ENCODE data around the gene NRN1L. TPM values are rescaled to one million over a fixed set of nuclear protein-coding genes. Genes with fewer than 3 reads are reported as not detected.
"Not testable (repeated sequence)": the region's sequence is repeated elsewhere in the genome, so short reads cannot be mapped to it uniquely, and the experiment has no call there.

Gene NRN1L
- total RNA-seq = not detected

DNA sequence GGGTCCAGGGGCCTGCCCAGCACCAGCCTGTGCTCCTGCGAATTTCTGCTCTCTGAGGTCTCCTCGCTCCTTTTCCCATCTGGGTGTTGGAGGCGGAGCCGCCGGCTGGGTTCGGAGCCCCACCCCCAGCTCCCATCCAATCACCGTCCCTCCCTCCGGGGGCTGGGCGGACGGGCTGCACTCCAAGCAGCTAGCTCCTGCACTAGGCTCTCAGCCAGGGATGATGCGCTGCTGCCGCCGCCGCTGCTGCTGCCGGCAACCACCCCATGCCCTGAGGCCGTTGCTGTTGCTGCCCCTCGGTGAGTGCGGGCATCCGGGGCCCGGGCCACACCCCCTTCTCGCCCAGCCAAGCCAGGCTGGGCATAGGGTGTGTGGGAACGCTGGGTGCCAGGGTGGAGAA is at the start of gene NRN1L:
Gene NRN1L, plus strand, starts transcription at position 202 of the 400 bp plus-strand sequence. Its CDS starts 19 bp downstream, at position 221.
- no peaks in the 10 kb centered on the region for H3K27me3 Mint-ChIP-seq (ENCODE audit: low read depth)

DNA sequence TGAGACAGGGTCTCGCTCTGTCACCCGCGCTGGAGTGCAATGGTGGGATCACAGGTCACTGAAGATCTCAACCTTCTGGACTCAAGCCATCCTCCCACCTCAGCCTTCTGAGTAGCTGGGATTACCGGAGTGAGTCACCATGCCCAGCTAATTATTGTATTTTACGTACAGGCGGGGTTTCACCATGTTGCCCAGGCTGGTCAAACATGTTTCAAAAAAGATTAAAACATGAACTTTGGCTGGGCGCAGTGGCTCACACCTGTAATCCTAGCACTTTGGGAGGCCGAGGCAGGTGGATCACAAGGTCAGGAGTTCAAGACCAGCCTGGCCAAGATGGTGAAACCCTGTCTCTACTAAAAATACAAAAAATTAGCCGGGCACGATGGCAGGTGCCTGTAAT is 47.5 kb upstream of the NRN1L start:
- H3K4me1 Mint-ChIP-seq (ENCODE audit: low read depth) = peaks cover 10% of the 10 kb centered on the region
- intact Hi-C loops (cut with micrococcal nuclease); H3K27me3 Mint-ChIP-seq (ENCODE audit: low read depth); H3K4me3 Mint-ChIP-seq; H3K36me3 Mint-ChIP-seq (ENCODE audit: low read depth); H3K27ac Mint-ChIP-seq; H3K9me3 Mint-ChIP-seq; DNase-seq: not testable (repeated sequence)
- CTCF ChIA-PET = interaction anchor here (0.6 to 8.6 kb wide), 6 partner anchors 8 to 316 kb away, joined by 3 to 58 read pairs (median 4); partner anchors contain the start of gene NRN1L

More for the DNA sequence above, at the start of gene NRN1L:
- intact Hi-C loops (cut with micrococcal nuclease) = no loop called here
- no peaks in the 10 kb centered on the region for H3K9me3 Mint-ChIP-seq
- no peaks in the 10 kb centered on the region for H3K4me1 Mint-ChIP-seq (ENCODE audit: low read depth)
- DNase-seq = no peak
- H3K27ac Mint-ChIP-seq = no peak within 1 kb of the TSS
- CTCF ChIA-PET = interaction anchor here (0.7 to 4.1 kb wide), 25 partner anchors 8 to 344 kb away, joined by 3 to 25 read pairs (median 6); partner anchors contain the start of genes CTRL, EDC4 and PSKH1
- H3K36me3 Mint-ChIP-seq (ENCODE audit: low read depth) = peaks cover 18% of the 10 kb centered on the region
- no peak within 1 kb of the TSS for H3K4me3 Mint-ChIP-seq

DNA sequence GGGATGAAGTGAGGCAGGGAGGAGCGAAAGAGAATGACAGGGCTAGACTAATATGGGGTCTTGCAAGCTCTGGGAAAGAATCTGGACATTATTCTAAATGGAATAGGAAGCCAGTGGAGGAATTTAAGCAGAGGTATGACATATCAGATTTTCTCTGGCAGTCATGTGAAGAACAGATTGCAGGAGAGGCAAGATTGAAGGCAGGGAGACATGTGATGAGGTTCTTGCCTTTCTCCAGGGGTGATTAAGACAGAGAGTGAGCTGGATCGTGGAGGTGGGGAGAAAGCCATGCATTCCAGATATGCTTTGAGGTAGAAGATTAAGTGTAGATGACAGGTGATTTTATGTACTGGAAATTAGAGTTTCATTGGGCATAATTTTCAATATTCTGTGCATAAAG is 46.9 kb upstream of the NRN1L start:
- peaks cover 8% of the 10 kb centered on the region for H3K4me1 Mint-ChIP-seq (ENCODE audit: low read depth)
- CTCF ChIA-PET = interaction anchor here (1.6 to 8.6 kb wide), 2 partner anchors 22 to 46 kb away, joined by 4 to 58 read pairs; partner anchors contain the start of gene NRN1L
- H3K4me3 Mint-ChIP-seq = no peak overlapping the region
- no peak overlapping the region for H3K27ac Mint-ChIP-seq
- intact Hi-C loops (cut with micrococcal nuclease) = no loop called here
- no peaks in the 10 kb centered on the region for H3K36me3 Mint-ChIP-seq (ENCODE audit: low read depth)
- no peaks in the 10 kb centered on the region for H3K27me3 Mint-ChIP-seq (ENCODE audit: low read depth)
- DNase-seq = no peak
- H3K9me3 Mint-ChIP-seq = no peaks in the 10 kb centered on the region

DNA sequence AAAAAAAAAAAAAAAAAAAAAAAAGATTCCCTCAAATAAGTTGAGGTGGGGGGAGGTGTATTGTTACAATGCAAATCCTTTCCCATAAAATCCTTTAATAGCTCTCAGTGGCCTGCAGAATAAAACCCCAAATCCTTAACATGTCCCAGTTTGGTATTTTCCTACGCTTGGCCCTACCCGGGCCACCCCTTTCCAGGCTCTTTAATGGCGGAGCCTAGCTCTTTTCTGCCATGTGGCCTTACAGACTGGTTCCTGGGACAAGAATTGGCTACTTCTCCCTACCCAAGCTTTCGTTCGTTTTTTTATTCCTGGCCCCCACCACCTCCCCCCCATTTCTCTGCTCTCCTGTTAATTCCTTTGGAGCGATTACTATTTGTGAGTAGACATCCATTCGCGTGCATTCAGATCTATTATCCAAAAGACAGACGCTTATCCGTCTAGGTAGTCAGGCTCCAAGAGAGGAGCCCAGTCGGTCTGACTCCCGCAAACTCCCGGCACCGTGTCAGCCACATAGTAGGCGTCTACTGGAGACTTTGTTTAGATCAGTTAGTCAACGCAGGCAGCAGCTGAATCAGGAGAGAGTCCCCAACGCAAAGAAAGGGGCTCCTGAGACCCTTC is 43.4 kb upstream of the NRN1L start:
- peaks cover 4% of the 10 kb centered on the region for H3K36me3 Mint-ChIP-seq (ENCODE audit: low read depth)
- peak overlapping the region; percentile 91 for H3K4me3 Mint-ChIP-seq
- intact Hi-C loops (cut with micrococcal nuclease) = loop anchor here (5.0 kb wide), 1 partner anchor 594 kb away; the partner anchor contains the start of genes FHOD1 and SLC9A5
- CTCF ChIA-PET = interaction anchor here (0.6 to 1.5 kb wide), 5 partner anchors 25 to 239 kb away, joined by 3 to 7 read pairs (median 3); no protein-coding TSS in a partner anchor
- DNase-seq = no peak
- H3K27ac Mint-ChIP-seq = peak overlapping the region; percentile 98
- peaks cover 33% of the 10 kb centered on the region for H3K4me1 Mint-ChIP-seq (ENCODE audit: low read depth)
- no peaks in the 10 kb centered on the region for H3K27me3 Mint-ChIP-seq (ENCODE audit: low read depth)
- no peaks in the 10 kb centered on the region for H3K9me3 Mint-ChIP-seq

DNA sequence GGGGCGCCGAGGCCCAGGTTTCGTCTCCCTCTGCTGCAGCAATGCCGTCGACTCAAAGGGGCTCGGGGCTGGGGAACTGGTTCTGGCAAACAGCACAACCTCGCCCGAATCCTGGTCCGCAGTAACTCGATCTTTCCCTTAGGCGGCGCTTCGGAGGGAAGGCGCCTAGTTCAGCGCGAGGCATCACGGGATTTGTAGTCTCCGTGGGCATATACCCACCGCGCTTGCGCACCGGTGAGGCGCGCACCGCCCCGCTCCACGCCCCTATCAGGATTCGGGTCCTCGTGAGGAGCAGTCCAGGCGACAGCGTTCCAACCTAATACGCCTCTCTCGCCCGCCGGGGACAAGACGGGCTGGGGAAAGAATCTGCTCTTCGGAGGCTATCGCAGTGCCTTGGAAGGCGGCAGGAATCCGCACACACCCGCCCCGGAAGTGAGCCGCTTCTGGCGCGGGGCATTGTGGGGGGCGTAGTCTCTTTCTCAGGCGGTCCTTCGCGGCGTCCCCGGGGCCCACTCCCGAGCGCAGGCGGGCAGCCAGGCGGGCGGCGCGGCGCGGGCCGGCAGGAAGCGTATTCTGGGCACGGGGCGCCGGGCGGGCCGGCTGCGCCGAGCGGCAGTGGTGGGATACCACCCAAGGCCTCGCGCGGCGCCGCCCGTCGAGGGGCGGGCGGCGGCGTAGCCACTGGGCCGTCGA is 42.7 kb upstream of the NRN1L start, which contains the start of gene THAP11:
Gene THAP11, plus strand, starts transcription at position 505 of the 693 bp plus-strand sequence. CDS start 235 bp downstream, outside the sequence.
- H3K4me1 Mint-ChIP-seq (ENCODE audit: low read depth) = peaks cover 33% of the 10 kb centered on the region
- intact Hi-C loops (cut with micrococcal nuclease) = loop anchor here (1.0 to 5.0 kb wide), 9 partner anchors 9 to 615 kb away; partner anchors contain the start of genes CTCF, FHOD1, GFOD2 and RANBP10
- CTCF ChIA-PET = interaction anchor here (1.2 to 1.5 kb wide), 2 partner anchors 26 to 27 kb away, joined by 3 to 7 read pairs; no protein-coding TSS in a partner anchor
- H3K4me3 Mint-ChIP-seq = peak within 1 kb of the TSS; percentile 91
- peak within 1 kb of the TSS; percentile 98 for H3K27ac Mint-ChIP-seq
- no peaks in the 10 kb centered on the region for H3K27me3 Mint-ChIP-seq (ENCODE audit: low read depth)
- DNase-seq = peak; percentile 97
- peaks cover 4% of the 10 kb centered on the region for H3K36me3 Mint-ChIP-seq (ENCODE audit: low read depth)
- H3K9me3 Mint-ChIP-seq = no peaks in the 10 kb centered on the region

DNA sequence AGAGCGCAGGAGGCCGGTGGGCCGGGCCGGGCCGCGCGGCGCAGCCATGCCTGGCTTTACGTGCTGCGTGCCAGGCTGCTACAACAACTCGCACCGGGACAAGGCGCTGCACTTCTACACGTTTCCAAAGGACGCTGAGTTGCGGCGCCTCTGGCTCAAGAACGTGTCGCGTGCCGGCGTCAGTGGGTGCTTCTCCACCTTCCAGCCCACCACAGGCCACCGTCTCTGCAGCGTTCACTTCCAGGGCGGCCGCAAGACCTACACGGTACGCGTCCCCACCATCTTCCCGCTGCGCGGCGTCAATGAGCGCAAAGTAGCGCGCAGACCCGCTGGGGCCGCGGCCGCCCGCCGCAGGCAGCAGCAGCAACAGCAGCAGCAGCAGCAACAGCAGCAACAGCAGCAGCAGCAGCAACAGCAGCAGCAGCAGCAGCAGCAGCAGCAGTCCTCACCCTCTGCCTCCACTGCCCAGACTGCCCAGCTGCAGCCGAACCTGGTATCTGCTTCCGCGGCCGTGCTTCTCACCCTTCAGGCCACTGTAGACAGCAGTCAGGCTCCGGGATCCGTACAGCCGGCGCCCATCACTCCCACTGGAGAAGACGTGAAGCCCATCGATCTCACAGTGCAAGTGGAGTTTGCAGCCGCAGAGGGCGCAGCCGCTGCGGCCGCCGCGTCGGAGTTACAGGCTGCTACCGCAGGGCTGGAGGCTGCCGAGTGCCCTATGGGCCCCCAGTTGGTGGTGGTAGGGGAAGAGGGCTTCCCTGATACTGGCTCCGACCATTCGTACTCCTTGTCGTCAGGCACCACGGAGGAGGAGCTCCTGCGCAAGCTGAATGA is 42.0 kb upstream of the NRN1L start:
- intact Hi-C loops (cut with micrococcal nuclease) = loop anchor here (1.0 to 5.0 kb wide), 9 partner anchors 9 to 615 kb away; partner anchors contain the start of genes CTCF, FHOD1, GFOD2 and RANBP10
- Mint-ChIP-seq H3K4me3 (peak overlapping the region; percentile 89), H3K27me3 (ENCODE audit: low read depth) (no peaks in the 10 kb centered on the region), H3K27ac (peak overlapping the region; percentile 87), H3K36me3 (ENCODE audit: low read depth) (peaks cover 4% of the 10 kb centered on the region), H3K4me1 (ENCODE audit: low read depth) (peaks cover 35% of the 10 kb centered on the region), H3K9me3 (no peaks in the 10 kb centered on the region)
- CTCF ChIA-PET = interaction anchor here (0.7 to 4.2 kb wide), 6 partner anchors 9 to 295 kb away, joined by 3 to 35 read pairs (median 3); no protein-coding TSS in a partner anchor
- DNase-seq = peak; percentile 71

DNA sequence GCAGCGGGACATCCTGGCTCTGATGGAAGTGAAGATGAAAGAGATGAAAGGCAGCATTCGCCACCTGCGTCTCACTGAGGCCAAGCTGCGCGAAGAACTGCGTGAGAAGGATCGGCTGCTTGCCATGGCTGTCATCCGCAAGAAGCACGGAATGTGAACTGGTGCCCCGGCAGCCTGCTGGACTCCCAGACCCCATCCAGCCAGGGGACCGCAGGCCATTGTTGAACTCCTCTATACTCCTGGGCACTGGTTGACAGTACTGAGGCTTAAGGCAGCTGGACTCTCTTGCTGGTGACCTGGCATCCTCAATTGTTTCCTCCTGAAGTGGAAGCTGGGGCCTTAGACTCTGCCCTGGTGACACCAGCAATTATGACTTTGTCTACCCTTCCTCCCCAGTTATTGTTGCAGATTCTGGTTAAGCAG is 41.3 kb upstream of the NRN1L start:
- intact Hi-C loops (cut with micrococcal nuclease) = loop anchor here (2.0 to 5.0 kb wide), 3 partner anchors 75 to 596 kb away; partner anchors contain the start of genes FHOD1, GFOD2 and SLC9A5
- H3K9me3 Mint-ChIP-seq = no peaks in the 10 kb centered on the region
- H3K4me1 Mint-ChIP-seq (ENCODE audit: low read depth) = peaks cover 41% of the 10 kb centered on the region

DNA sequence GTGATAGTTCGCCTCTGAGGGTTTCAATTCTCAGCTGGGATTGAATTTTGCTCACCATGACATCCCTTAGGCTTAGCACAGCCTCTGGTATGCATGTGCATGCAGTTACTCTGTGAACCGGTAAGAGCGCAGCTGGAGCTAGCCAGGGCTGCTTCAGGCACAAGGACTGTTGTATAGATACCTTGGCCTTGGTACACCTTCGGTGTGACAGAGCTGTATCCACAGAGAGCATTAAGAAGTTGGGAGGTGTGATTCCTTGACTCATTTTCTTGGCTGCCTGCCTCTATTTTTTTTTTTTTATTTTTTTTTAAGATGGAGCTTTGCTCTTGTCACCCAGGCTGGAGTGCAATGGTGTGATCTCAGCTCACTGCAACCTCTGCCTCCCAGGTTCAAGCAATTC is 40.2 kb upstream of the NRN1L start:
- Mint-ChIP-seq H3K27me3 (ENCODE audit: low read depth) (no peaks in the 10 kb centered on the region), H3K27ac (peak overlapping the region; percentile 92), H3K4me1 (ENCODE audit: low read depth) (peaks cover 48% of the 10 kb centered on the region), H3K9me3 (no peaks in the 10 kb centered on the region), H3K36me3 (ENCODE audit: low read depth) (peaks cover 6% of the 10 kb centered on the region), H3K4me3 (peak overlapping the region; percentile 89)
- DNase-seq = no peak
- intact Hi-C loops (cut with micrococcal nuclease) = loop anchor here (5.0 kb wide), 1 partner anchor 597 kb away; the partner anchor contains the start of genes FHOD1 and SLC9A5
- CTCF ChIA-PET = interaction anchor here (0.6 to 4.2 kb wide), 11 partner anchors 11 to 1855 kb away, joined by 3 to 35 read pairs (median 3); no protein-coding TSS in a partner anchor

More for the DNA sequence above, 41.3 kb upstream of the NRN1L start:
- Mint-ChIP-seq H3K4me3 (peak overlapping the region; percentile 89), H3K27ac (peak overlapping the region; percentile 87), H3K36me3 (ENCODE audit: low read depth) (peaks cover 4% of the 10 kb centered on the region), H3K27me3 (ENCODE audit: low read depth) (no peaks in the 10 kb centered on the region)
- DNase-seq = no peak
- CTCF ChIA-PET = interaction anchor here (0.6 to 4.2 kb wide), 8 partner anchors 10 to 296 kb away, joined by 3 to 35 read pairs (median 3); no protein-coding TSS in a partner anchor

DNA sequence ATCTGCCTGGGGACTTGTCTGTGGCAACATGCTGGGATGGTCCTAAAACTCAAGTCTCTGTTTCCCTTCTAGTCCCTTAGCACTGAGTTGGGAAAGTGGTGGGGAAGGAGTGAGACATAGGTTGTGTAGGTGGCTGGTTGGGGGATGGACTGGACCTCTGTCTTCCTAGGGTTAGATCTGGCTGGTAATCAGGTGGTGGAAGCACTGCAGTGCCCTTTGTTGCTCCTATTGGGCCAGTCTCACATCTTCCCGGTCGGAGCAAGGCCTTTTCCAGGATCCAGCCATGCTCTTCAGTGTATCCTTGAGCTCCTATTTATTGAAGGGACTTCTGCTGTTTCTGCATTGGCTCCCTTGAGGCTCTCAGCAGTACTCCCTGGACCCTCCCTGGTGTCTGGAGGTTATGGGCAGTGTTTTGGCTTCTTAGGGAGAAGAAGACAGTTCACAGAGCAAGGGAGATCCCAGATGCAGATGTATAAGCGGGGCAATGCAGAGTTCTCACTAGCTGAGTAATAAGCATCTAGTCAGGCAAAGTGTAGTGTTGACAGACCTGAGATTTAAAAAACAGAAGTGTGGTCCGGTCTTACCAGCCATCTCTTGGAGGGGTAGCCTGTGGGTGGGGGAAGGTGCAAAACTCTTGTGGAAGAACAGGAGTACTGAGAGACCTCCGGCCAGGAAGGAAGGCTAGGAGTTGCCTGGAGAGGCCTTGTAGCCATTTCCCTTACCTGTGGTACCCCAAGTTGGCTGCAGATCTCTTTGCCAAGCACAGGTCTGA is 39.2 kb upstream of the NRN1L start:
- H3K4me1 Mint-ChIP-seq (ENCODE audit: low read depth) = peaks cover 52% of the 10 kb centered on the region
- peaks cover 6% of the 10 kb centered on the region for H3K36me3 Mint-ChIP-seq (ENCODE audit: low read depth)
- CTCF ChIA-PET = interaction anchor here (0.6 to 4.2 kb wide), 10 partner anchors 8 to 1123 kb away, joined by 3 to 35 read pairs (median 3); no protein-coding TSS in a partner anchor
- peak; percentile 19 for DNase-seq
- H3K27me3 Mint-ChIP-seq (ENCODE audit: low read depth) = no peaks in the 10 kb centered on the region
- peak overlapping the region; percentile 92 for H3K27ac Mint-ChIP-seq
- H3K9me3 Mint-ChIP-seq = no peaks in the 10 kb centered on the region
- intact Hi-C loops (cut with micrococcal nuclease) = loop anchor here (1.0 to 2.0 kb wide), 12 partner anchors 12 to 465 kb away; partner anchors contain the start of genes ACD, CTCF, NFATC3 and PARD6A
- peak overlapping the region; percentile 81 for H3K4me3 Mint-ChIP-seq

DNA sequence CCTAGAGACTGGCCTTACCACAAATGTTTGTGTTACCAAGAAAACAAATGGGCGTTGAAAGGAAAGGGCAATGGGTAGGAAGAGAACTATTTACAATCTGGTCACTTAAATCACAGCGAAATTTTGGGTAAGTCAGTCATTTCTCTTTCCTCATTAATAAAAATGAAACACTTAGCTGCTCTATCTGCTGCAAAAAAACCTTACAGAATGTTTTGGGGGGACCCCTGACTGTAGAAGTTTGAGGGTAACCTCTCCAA is 38.7 kb upstream of the NRN1L start:
- Mint-ChIP-seq H3K27ac (peak overlapping the region; percentile 92), H3K4me1 (ENCODE audit: low read depth) (peaks cover 52% of the 10 kb centered on the region), H3K9me3 (no peaks in the 10 kb centered on the region), H3K27me3 (ENCODE audit: low read depth) (no peaks in the 10 kb centered on the region), H3K4me3 (peak overlapping the region; percentile 81), H3K36me3 (ENCODE audit: low read depth) (peaks cover 6% of the 10 kb centered on the region)
- CTCF ChIA-PET = interaction anchor here (0.6 to 4.2 kb wide), 6 partner anchors 9 to 571 kb away, joined by 3 to 35 read pairs (median 3); no protein-coding TSS in a partner anchor
- DNase-seq = no peak
- intact Hi-C loops (cut with micrococcal nuclease) = loop anchor here (1.0 to 2.0 kb wide), 12 partner anchors 13 to 464 kb away; partner anchors contain the start of genes ACD, CTCF, NFATC3 and PARD6A
